Panc1 (cell line): ENCODE measurements around the gene BRD1. TPM values are rescaled to one million over a fixed set of nuclear protein-coding genes. Genes with fewer than 3 reads are reported as not detected.

ENCODE experiments used
- ATAC-seq: fragments of 200-7000 bp; cut with Tn5 transposase; 2 replicates; pipeline ENCODE4 v1.9.1; 2020; ENCODE audit warnings: mild to moderate bottlenecking, moderate library complexity
- BruUV-seq: library from RNA; stranded (reverse); fragments of 400-500 nt; replicated peaks from 2 replicates; lab custom pipeline; 2021; lab: Mats Ljungman, UMichigan
- CTCF ChIA-PET: fragments of 300-600 bp; sonication (Branson Sonifier 250); formaldehyde crosslinking; loops from one replicate; lab custom pipeline; 2022; ENCODE audit warnings: antibody characterized with exemption; lab: Charles Lee
- POLR2A ChIA-PET: fragments of 300-600 bp; sonication (Branson Sonifier 250); formaldehyde crosslinking; loops from one replicate; lab custom pipeline; 2022; ENCODE audit warnings: antibody characterized with exemption; lab: Charles Lee
- DNase-seq: peaks from one replicate; pipeline ENCODE4 v3.0.0-alpha.2; 2010; ENCODE audit warnings: low read depth, low spot score
- H3K27ac ChIP-seq: 2 replicates; pipeline ENCODE4 v1.5.1; 2011; ENCODE audit warnings: mild to moderate bottlenecking, low read length, inconsistent platforms
- H3K27me3 ChIP-seq: fragments of 200-500 bp; sonication (Bioruptor generic); 2 replicates; pipeline ENCODE4 v1.6.0; 2014; ENCODE audit warnings: low read length, inconsistent platforms; ENCODE audit not compliant: control insufficient read depth, insufficient read depth
- H3K36me3 ChIP-seq: fragments of 200-500 bp; sonication (Bioruptor generic); 2 replicates; pipeline ENCODE4 v1.5.1; 2014; ENCODE audit warnings: inconsistent platforms, mild to moderate bottlenecking, low read length, moderate library complexity; ENCODE audit not compliant: control insufficient read depth, insufficient read depth
- H3K4me1 ChIP-seq: 2 replicates; pipeline ENCODE4 v1.5.1; 2011; ENCODE audit warnings: inconsistent platforms, mild to moderate bottlenecking, low read length, moderate library complexity; ENCODE audit not compliant: control insufficient read depth, insufficient read depth
- H3K4me3 ChIP-seq, 2 experiments: 2 replicates each; pipeline ENCODE4 v1.5.1; 2011 to 2012; ENCODE audit warnings: low read depth in 2 of 2, low read length in 2 of 2, mild to moderate bottlenecking in 2 of 2, inconsistent platforms in 1 of 2, moderate library complexity in 1 of 2
- H3K9me3 ChIP-seq: fragments of 200-500 bp; sonication (Bioruptor generic); 2 replicates; pipeline ENCODE4 v1.5.1; 2014; ENCODE audit warnings: low read depth, mild to moderate bottlenecking, inconsistent platforms, low read length, moderate library complexity; ENCODE audit not compliant: control insufficient read depth, insufficient read depth
- CTCF ChIP-seq: fragments of 450-650 bp; IDR thresholded peaks from 2 replicates; pipeline ENCODE4 v1.5.1; 2017; ENCODE audit warnings: mild to moderate bottlenecking
- POLR2AphosphoS5 ChIP-seq: IDR thresholded peaks from 2 replicates; pipeline ENCODE4 v1.6.1; 2012; ENCODE audit warnings: mild to moderate bottlenecking, low read depth, low read length, moderate library complexity
- SIN3A ChIP-seq: IDR thresholded peaks from 2 replicates; pipeline ENCODE4 v1.6.1; 2012; ENCODE audit warnings: low read depth, mild to moderate bottlenecking, low read length, moderate library complexity, borderline replicate concordance; ENCODE audit not compliant: insufficient read depth
- TCF7L2 ChIP-seq: IDR thresholded peaks from 2 replicates; pipeline ENCODE4 v1.6.1; 2011; ENCODE audit warnings: mild to moderate bottlenecking, low read depth, low read length, inconsistent platforms
- in situ Hi-C: cut with HindIII; loops from 2 replicates; pipeline ENCODE4 v1.10.0; 2016; ENCODE audit warnings: low sequenced_read_pairs, low pct_unique_long_range_greater_than_20kb
- intact Hi-C: fragments of 100-400 bp; cut with micrococcal nuclease; formaldehyde crosslinking; loops from one replicate; pipeline ENCODE4 v1.10.0; 2022; ENCODE audit not compliant: unreplicated experiment
- total RNA-seq: library from RNA; stranded (reverse); gene quantifications from one replicate; pipeline ENCODE4 v1.2.1, GENCODE V29; 2021; ENCODE audit not compliant: unreplicated experiment
- TF ChIP-seq, protein P1 (sequence below), 2 experiments: IDR thresholded peaks; 2 replicates each; pipeline ENCODE4 v1.6.1; 2011 to 2012; ENCODE audit warnings: low read depth in 2 of 2, control low read depth in 1 of 2, low read length in 1 of 2, mild to moderate bottlenecking in 1 of 2, moderate library complexity in 1 of 2; ENCODE audit not compliant: insufficient read depth in 1 of 2

The BRD1 gene
- total RNA-seq, 1 experiment from 2014 or later, result 24.0 TPM

DNA sequence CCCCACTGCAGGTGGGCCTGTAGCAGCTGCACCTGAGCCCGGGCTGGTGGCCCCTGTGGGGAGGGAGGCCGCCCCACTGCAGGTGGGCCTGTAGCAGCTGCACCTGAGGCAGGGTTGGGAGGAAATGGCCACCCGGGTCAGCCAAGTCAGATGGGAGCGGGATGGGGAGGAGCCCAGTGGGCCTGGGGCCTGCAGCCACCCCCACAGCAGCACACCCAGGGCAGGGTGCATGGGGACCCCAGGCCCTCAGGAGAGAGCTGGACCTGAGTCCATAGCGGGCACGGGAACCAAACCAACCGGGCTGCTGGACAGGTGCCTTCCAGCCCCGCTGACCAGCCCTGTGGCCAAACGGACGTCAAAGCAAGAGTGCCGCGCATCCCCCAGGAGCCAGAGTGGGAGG, 61.7 kb downstream of the BRD1 start:
- Histone ChIP-seq H3K4me1 (no peaks in the 10 kb centered on the region), H3K4me3 (no peak overlapping the region), H3K27ac (no peak overlapping the region), H3K9me3 (no peaks in the 10 kb centered on the region), H3K27me3 (no peaks in the 10 kb centered on the region), H3K36me3 (no peaks in the 10 kb centered on the region)
- ChIA-PET CTCF (no interaction called here), POLR2A (no interaction called here)
- in situ Hi-C loops (no loop called here), intact Hi-C loops (loop anchor here (5.0 kb wide), 1 partner anchor 151 kb away; the partner anchor contains the start of genes ALG12 and CRELD2)
- no TSS peak for BruUV-seq
- no peak for ATAC-seq
- TF ChIP-seq, protein P1, sequence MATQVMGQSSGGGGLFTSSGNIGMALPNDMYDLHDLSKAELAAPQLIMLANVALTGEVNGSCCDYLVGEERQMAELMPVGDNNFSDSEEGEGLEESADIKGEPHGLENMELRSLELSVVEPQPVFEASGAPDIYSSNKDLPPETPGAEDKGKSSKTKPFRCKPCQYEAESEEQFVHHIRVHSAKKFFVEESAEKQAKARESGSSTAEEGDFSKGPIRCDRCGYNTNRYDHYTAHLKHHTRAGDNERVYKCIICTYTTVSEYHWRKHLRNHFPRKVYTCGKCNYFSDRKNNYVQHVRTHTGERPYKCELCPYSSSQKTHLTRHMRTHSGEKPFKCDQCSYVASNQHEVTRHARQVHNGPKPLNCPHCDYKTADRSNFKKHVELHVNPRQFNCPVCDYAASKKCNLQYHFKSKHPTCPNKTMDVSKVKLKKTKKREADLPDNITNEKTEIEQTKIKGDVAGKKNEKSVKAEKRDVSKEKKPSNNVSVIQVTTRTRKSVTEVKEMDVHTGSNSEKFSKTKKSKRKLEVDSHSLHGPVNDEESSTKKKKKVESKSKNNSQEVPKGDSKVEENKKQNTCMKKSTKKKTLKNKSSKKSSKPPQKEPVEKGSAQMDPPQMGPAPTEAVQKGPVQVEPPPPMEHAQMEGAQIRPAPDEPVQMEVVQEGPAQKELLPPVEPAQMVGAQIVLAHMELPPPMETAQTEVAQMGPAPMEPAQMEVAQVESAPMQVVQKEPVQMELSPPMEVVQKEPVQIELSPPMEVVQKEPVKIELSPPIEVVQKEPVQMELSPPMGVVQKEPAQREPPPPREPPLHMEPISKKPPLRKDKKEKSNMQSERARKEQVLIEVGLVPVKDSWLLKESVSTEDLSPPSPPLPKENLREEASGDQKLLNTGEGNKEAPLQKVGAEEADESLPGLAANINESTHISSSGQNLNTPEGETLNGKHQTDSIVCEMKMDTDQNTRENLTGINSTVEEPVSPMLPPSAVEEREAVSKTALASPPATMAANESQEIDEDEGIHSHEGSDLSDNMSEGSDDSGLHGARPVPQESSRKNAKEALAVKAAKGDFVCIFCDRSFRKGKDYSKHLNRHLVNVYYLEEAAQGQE (IDR thresholded peaks at IDR 0.05; ENCODE audit: insufficient read depth in 1 of 2, low read depth in 2 of 2, low read length in 1 of 2), result no peak
- no peak for TF ChIP-seq CTCF
- TF ChIP-seq TCF7L2, result no peak
- no peak for TF ChIP-seq POLR2AphosphoS5
- DNase-seq, result no peak

- ChIA-PET CTCF (no interaction called here), POLR2A (no interaction called here)
- H3K27ac ChIP-seq, result no peak overlapping the region
- intact Hi-C loops, result loop anchor here (5.0 kb wide), 1 partner anchor 152 kb away; the partner anchor contains the start of genes ALG12 and CRELD2
- ATAC-seq (no peak), DNase-seq (no peak)
- TF ChIP-seq POLR2AphosphoS5, result no peak
- TF ChIP-seq SIN3A, result no peak
- TF ChIP-seq, protein P1 (IDR thresholded peaks at IDR 0.05; ENCODE audit: insufficient read depth in 1 of 2, low read depth in 2 of 2, low read length in 1 of 2), result no peak
- no peak for TF ChIP-seq TCF7L2
- H3K4me1 ChIP-seq, result no peaks in the 10 kb centered on the region
- in situ Hi-C loops, result no loop called here
- H3K4me3 ChIP-seq, result no peak overlapping the region
- H3K36me3 ChIP-seq, result no peaks in the 10 kb centered on the region
- H3K27me3 ChIP-seq, result no peaks in the 10 kb centered on the region
- H3K9me3 ChIP-seq, result no peaks in the 10 kb centered on the region
- no TSS peak for BruUV-seq
Measured at GRCh38 chr22:49765091-49765771, 62.4 kb downstream of the BRD1 start.
